H9 (cell line): Measurements from ENCODE around the gene ATP6V1B1. TPM values are rescaled to one million over a fixed set of nuclear protein-coding genes. Genes with fewer than 3 reads are reported as not detected.

Experiments
- DNase-seq: peaks from one replicate; pipeline ENCODE4 v3.0.0-alpha.2; 2017
- H2AFZ ChIP-seq: one replicate; pipeline ENCODE4 v1.6.1; 2013; ENCODE audit warnings: mild to moderate bottlenecking, low read length, control low read depth, moderate library complexity
- H2AK5ac ChIP-seq: 2 replicates; pipeline ENCODE4 v1.6.1; 2013; ENCODE audit warnings: low read length, control low read depth, mixed read lengths; ENCODE audit not compliant: insufficient read length
- H2BK120ac ChIP-seq: one replicate; pipeline ENCODE4 v1.6.1; 2013; ENCODE audit warnings: low read depth, mild to moderate bottlenecking, low read length, control low read depth, inconsistent platforms; ENCODE audit not compliant: poor library complexity, severe bottlenecking
- H2BK12ac ChIP-seq: 2 replicates; pipeline ENCODE4 v1.6.1; 2013; ENCODE audit warnings: low read length, control low read depth, mixed read lengths, low read depth; ENCODE audit not compliant: insufficient read length
- H2BK15ac ChIP-seq: 2 replicates; pipeline ENCODE4 v1.6.1; 2013; ENCODE audit warnings: low read depth, low read length, control low read depth
- H2BK20ac ChIP-seq: one replicate; pipeline ENCODE4 v1.6.1; 2013; ENCODE audit warnings: low read depth, mild to moderate bottlenecking, low read length, control low read depth, inconsistent platforms; ENCODE audit not compliant: poor library complexity, severe bottlenecking
- H2BK5ac ChIP-seq: 2 replicates; pipeline ENCODE4 v1.6.1; 2013; ENCODE audit warnings: low read length, control low read depth, mixed read lengths; ENCODE audit not compliant: insufficient read length
- H3K14ac ChIP-seq: 2 replicates; pipeline ENCODE4 v1.6.1; 2013; ENCODE audit warnings: low read length, control low read depth; ENCODE audit not compliant: insufficient read depth
- H3K18ac ChIP-seq: 2 replicates; pipeline ENCODE4 v1.6.1; 2013; ENCODE audit warnings: low read depth, mild to moderate bottlenecking, mixed read lengths, low read length, control low read depth; ENCODE audit not compliant: insufficient read length
- H3K23ac ChIP-seq: 2 replicates; pipeline ENCODE4 v1.6.1; 2013; ENCODE audit warnings: low read length, control low read depth, mixed read lengths, low read depth; ENCODE audit not compliant: insufficient read length
- H3K23me2 ChIP-seq: 2 replicates; pipeline ENCODE4 v1.6.1; 2013; ENCODE audit warnings: low read depth, mild to moderate bottlenecking, mixed read lengths, low read length, control low read depth; ENCODE audit not compliant: insufficient read length, poor library complexity, severe bottlenecking
- H3K27ac ChIP-seq: 2 replicates; pipeline ENCODE4 v1.5.1; 2013; ENCODE audit warnings: low read length, control low read depth, mixed read lengths, low read depth; ENCODE audit not compliant: insufficient read length
- H3K27me3 ChIP-seq: 2 replicates; pipeline ENCODE4 v1.6.1; 2013; ENCODE audit warnings: low read length, control low read depth, inconsistent platforms; ENCODE audit not compliant: insufficient read depth
- H3K4ac ChIP-seq: 2 replicates; pipeline ENCODE4 v1.6.1; 2013; ENCODE audit warnings: low read depth, mild to moderate bottlenecking, control low read depth, inconsistent platforms, low read length, moderate library complexity
- H3K4me1 ChIP-seq: 2 replicates; pipeline ENCODE4 v1.6.1; 2013; ENCODE audit warnings: low read length, control low read depth, inconsistent platforms; ENCODE audit not compliant: insufficient read depth
- H3K4me2 ChIP-seq: 2 replicates; pipeline ENCODE4 v1.6.1; 2013; ENCODE audit warnings: low read length, control low read depth, mixed read lengths; ENCODE audit not compliant: insufficient read length, insufficient read depth
- H3K56ac ChIP-seq: 2 replicates; pipeline ENCODE4 v1.6.1; 2013; ENCODE audit warnings: low read depth, mild to moderate bottlenecking, mixed read lengths, low read length, control low read depth; ENCODE audit not compliant: insufficient read length
- H3K79me1 ChIP-seq: 2 replicates; pipeline ENCODE4 v1.6.1; 2013; ENCODE audit warnings: low read depth, mild to moderate bottlenecking, moderate library complexity, low read length, control low read depth, inconsistent platforms; ENCODE audit not compliant: insufficient read depth, poor library complexity, severe bottlenecking
- H3K79me2 ChIP-seq: 2 replicates; pipeline ENCODE4 v1.6.1; 2013; ENCODE audit warnings: low read length, control low read depth, inconsistent platforms; ENCODE audit not compliant: insufficient read depth
- H3K9ac ChIP-seq: 2 replicates; pipeline ENCODE4 v1.6.1; 2013; ENCODE audit warnings: low read length, control low read depth, mixed read lengths; ENCODE audit not compliant: insufficient read length; ENCODE audit errors: extremely low read depth
- H3K9me3 ChIP-seq: one replicate; pipeline ENCODE4 v1.6.1; 2013; ENCODE audit warnings: low read depth, low read length, inconsistent platforms; ENCODE audit not compliant: control insufficient read depth
- H3T11ph ChIP-seq: one replicate; pipeline ENCODE4 v1.6.1; 2013; ENCODE audit warnings: mild to moderate bottlenecking, low read length, control low read depth, inconsistent platforms
- H4K20me1 ChIP-seq: one replicate; pipeline ENCODE4 v1.6.1; 2013; ENCODE audit not compliant: control insufficient read depth, insufficient read length, insufficient read depth
- H4K5ac ChIP-seq: 2 replicates; pipeline ENCODE4 v1.6.1; 2013; ENCODE audit warnings: low read depth, mild to moderate bottlenecking, mixed read lengths, low read length, control low read depth; ENCODE audit not compliant: insufficient read length
- H4K8ac ChIP-seq: replicated peaks from 2 replicates; pipeline ENCODE4 v1.6.1; 2013; ENCODE audit warnings: low read length, control low read depth, mixed read lengths, low read depth; ENCODE audit not compliant: insufficient read length
- H4K91ac ChIP-seq: 2 replicates; pipeline ENCODE4 v1.6.1; 2013; ENCODE audit warnings: low read depth, mild to moderate bottlenecking, moderate library complexity, mixed read lengths, low read length, control low read depth; ENCODE audit not compliant: insufficient read length
- H3K27ac Mint-ChIP-seq, 3 experiments: 2 replicates in 2 of 3; 3 replicates in 1 of 3; pipeline ENCODE4 v1.8.0; 2020 to 2021; ENCODE audit warnings: mixed read lengths in 3 of 3, mild to moderate bottlenecking in 1 of 3, moderate library complexity in 1 of 3
- H3K27me3 Mint-ChIP-seq: 2 replicates; pipeline ENCODE4 v1.8.0; 2021; ENCODE audit warnings: low read depth, mild to moderate bottlenecking, moderate library complexity, mixed read lengths
- H3K36me3 Mint-ChIP-seq, 3 experiments: 2 replicates in 2 of 3; 3 replicates in 1 of 3; pipeline ENCODE4 v1.8.0; 2020 to 2021; ENCODE audit warnings: low read depth in 3 of 3, mixed read lengths in 3 of 3; ENCODE audit not compliant: insufficient read depth in 1 of 3
- H3K4me1 Mint-ChIP-seq, 2 experiments: 2 replicates each; pipeline ENCODE4 v1.8.0; 2020; ENCODE audit warnings: mixed read lengths in 2 of 2
- H3K4me3 Mint-ChIP-seq, 2 experiments: 2 replicates in 1 of 2; 3 replicates in 1 of 2; pipeline ENCODE4 v1.8.0; 2020 to 2021; ENCODE audit warnings: mild to moderate bottlenecking in 2 of 2, mixed read lengths in 2 of 2, moderate library complexity in 1 of 2
- H3K9me3 Mint-ChIP-seq, 2 experiments: 2 replicates in 1 of 2; 3 replicates in 1 of 2; pipeline ENCODE4 v1.8.0; 2020; ENCODE audit warnings: mild to moderate bottlenecking in 2 of 2, mixed read lengths in 2 of 2, moderate library complexity in 1 of 2
- WGBS: extraction: QIAGEN DNeasy Blood & Tissue Kit; methylation state at CpG from one replicate; pipeline ENCODE4 v1.1.7; 2013; ENCODE audit warnings: missing lambda C conversion rate, low lambda C conversion rate, mixed read lengths; ENCODE audit not compliant: insufficient read length; ENCODE audit errors: extremely low coverage; 5-methylcytosine and 5-hydroxymethylcytosine counted together
- total RNA-seq: library from RNA; stranded (reverse); gene quantifications from 2 replicates; pipeline ENCODE4 v1.2.1, GENCODE V29; 2021
- TF ChIP-seq, protein P1 (sequence below): fragments of 200-600 bp; sonication (generic); conservative IDR thresholded peaks from 3 replicates; pipeline ENCODE4 v1.8.0; 2021; ENCODE audit warnings: antibody characterized with exemption, mild to moderate bottlenecking

ATP6V1B1 gene
- total RNA-seq, 1 experiment from 2014 or later = not detected

- no peak overlapping the region for H2AFZ ChIP-seq
Observed at GRCh38 chr2:70947556-70948184, 12.0 kb downstream of the ATP6V1B1 start.

More at GRCh38 chr2:70947556-70948184, 12.0 kb downstream of the ATP6V1B1 start:
- Histone ChIP-seq H3K4me2 (no peak overlapping the region), H3K27me3 (peaks cover 12% of the 10 kb centered on the region; the same call in 1 of the 2 replicates), H3K4ac (no peak overlapping the region), H3K9ac (no peak overlapping the region), H2BK15ac (no peak overlapping the region), H3K79me2 (no peaks in the 10 kb centered on the region), H3K27ac (no peak overlapping the region), H4K91ac (no peak overlapping the region), H3T11ph (no peak overlapping the region), H2AK5ac (no peak overlapping the region), H2BK20ac (no peak overlapping the region), H4K8ac (no peak overlapping the region), H2BK5ac (no peak overlapping the region), H3K9me3 (no peaks in the 10 kb centered on the region), H3K56ac (no peak overlapping the region), H3K23ac (no peak overlapping the region), H3K14ac (no peak overlapping the region), H3K4me1 (no peaks in the 10 kb centered on the region), H3K18ac (no peak overlapping the region), H2BK12ac (no peak overlapping the region), H4K20me1 (no peaks in the 10 kb centered on the region), H3K79me1 (no peaks in the 10 kb centered on the region), H3K23me2 (no peaks in the 10 kb centered on the region), H4K5ac (no peak overlapping the region), H2BK120ac (no peak overlapping the region)
- peak overlapping the region in 1 of 2 experiments; percentile 69; a peak in 2 of 5 replicates for H3K4me3 Mint-ChIP-seq
- H3K36me3 Mint-ChIP-seq = no peaks in the 10 kb centered on the region; a peak in 1 of 7 replicates
- DNase-seq = peak; percentile 45
- peaks cover 24 to 30% of the 10 kb centered on the region in 2 experiments for H3K4me1 Mint-ChIP-seq
- H3K27ac Mint-ChIP-seq = no peak overlapping the region
- WGBS = no CpG with 5 or more reads among the region's 11 CpGs
- no peaks in the 10 kb centered on the region; a peak in 1 of 5 replicates for H3K9me3 Mint-ChIP-seq
- peaks cover 83% of the 10 kb centered on the region for H3K27me3 Mint-ChIP-seq
- TF ChIP-seq, protein P1, sequence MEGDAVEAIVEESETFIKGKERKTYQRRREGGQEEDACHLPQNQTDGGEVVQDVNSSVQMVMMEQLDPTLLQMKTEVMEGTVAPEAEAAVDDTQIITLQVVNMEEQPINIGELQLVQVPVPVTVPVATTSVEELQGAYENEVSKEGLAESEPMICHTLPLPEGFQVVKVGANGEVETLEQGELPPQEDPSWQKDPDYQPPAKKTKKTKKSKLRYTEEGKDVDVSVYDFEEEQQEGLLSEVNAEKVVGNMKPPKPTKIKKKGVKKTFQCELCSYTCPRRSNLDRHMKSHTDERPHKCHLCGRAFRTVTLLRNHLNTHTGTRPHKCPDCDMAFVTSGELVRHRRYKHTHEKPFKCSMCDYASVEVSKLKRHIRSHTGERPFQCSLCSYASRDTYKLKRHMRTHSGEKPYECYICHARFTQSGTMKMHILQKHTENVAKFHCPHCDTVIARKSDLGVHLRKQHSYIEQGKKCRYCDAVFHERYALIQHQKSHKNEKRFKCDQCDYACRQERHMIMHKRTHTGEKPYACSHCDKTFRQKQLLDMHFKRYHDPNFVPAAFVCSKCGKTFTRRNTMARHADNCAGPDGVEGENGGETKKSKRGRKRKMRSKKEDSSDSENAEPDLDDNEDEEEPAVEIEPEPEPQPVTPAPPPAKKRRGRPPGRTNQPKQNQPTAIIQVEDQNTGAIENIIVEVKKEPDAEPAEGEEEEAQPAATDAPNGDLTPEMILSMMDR = no peak
